AG09319 (cell line): ENCODE measurements around the gene MEAF6.
"Not testable (repeated sequence)": the region's sequence is repeated elsewhere in the genome, so short reads cannot be mapped to it uniquely, and the experiment has no call there.

Source experiments
- DNase-seq: peaks from one replicate; pipeline ENCODE4 v3.0.0-alpha.2; 2010; ENCODE audit warnings: low read depth; ENCODE audit errors: extremely low read depth
- CTCF ChIP-seq: IDR thresholded peaks from 2 replicates; pipeline ENCODE4 v1.5.1; 2011; ENCODE audit warnings: low read depth, mild to moderate bottlenecking, inconsistent platforms, low read length, moderate library complexity

MEAF6 gene

DNA sequence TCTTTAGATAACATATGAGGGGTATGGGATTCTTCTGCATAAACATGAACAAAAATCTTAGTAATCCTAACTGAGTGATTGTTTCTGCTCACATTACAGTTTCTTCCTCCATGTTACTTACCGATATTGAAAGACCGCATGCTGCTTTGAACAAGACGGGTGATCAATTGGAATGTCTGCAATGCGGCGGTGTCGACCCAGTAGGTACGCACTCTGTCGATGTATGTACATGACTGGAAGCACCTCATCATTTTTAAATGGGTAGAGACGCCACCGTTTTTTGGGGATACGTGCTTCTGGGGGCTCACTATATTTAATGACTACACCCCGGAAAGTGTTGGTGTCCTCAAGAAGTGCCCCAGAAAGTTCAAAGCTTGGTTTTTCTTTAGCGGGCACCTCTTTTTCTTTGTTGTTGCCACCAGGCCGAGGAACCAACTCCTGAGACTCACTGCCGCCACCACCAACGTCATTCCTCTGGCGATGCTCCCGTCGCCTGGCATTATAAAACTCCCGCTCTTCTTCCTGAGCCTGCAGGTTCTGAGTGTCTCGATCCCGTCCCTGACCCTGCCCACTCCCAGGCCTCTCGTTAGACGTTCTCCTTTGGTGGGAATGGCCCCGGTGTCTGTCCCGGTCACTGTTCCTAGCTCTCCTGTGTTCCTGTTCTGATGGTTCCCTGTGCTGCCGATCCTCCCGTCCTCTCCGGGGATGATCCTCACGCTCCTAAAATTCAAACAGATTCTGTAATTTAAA is 25.6 kb upstream of the MEAF6 start:
- TF ChIP-seq CTCF: no peak

DNA sequence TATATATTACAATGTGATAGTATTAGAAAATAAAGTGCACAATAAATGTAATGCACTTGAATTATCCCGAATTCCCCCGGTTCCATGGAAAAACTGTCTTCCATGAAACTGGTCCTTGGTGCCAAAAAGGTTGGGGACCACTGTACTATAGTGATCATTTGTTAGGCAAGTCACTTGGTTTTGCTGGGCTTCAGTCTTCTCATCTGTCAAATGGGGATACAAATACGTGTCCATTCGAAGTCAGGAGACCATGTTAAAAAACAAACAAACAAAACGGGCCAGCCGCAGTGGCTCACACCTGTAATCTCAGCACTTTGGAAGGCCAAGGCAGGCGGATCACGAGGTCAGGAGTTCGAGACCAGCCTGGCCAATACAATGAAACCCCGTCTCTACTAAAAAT is 24.6 kb upstream of the MEAF6 start:
- not testable (repeated sequence) for DNase-seq

More for the DNA sequence above, 25.6 kb upstream of the MEAF6 start:
- DNase-seq: no peak

DNA sequence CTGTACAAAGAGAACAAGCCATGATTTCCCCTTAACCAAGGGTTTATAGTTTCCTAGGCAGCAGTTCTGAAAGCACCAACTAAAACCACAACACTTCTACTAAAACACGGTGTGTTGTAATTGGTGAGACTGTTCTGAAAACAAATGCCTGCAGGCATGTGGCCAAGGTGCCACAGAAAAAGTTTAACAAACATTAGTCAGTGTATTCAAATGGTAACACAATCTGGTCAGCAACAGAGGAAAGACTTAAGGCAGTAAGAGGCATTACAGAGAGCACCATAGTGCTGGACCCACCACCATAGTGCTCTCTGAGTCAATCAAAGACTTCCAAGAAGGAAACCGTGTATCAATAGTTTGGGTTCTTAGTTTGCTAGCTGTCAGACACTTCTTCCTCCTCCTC is 22.8 kb upstream of the MEAF6 start:
- DNase-seq: no peak
- TF ChIP-seq CTCF: no peak

DNA sequence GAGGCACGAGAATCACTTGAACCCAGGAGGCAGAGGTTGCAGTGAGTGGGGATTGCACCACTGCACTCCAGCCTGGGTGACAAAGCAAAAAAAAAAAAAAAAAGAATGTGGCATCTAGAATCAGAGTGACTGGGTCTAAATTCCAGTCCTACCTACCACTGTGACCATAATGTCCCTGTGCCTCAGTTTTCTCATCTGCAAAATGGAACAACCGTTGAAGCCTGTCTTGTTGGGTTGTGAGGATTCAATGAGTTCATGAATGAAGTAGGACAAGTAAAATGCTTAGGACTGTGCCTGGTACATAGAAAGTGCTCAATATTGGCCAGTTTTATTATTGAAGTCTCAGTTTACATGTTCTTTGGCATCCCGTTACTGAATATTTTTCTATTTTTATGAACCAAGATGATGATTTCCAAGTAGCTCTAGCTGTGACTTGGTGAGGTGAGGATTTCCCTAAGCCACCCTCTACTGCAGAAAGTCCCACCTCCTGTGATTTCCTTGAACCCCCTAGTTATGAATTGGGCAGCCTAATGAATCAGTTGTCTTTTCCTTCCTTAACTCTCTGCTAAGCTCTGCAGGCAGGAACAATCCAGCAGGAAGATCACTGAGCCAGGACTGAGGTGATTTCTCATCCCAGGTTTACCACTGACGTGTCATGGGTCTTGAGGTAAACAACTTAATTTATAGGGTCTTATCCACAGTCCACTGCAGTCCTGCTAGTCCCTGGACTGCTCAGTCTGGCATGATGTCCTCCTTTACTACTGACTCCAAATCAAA is 18.9 kb upstream of the MEAF6 start:
- no peak for TF ChIP-seq CTCF
- DNase-seq: no peak

DNA sequence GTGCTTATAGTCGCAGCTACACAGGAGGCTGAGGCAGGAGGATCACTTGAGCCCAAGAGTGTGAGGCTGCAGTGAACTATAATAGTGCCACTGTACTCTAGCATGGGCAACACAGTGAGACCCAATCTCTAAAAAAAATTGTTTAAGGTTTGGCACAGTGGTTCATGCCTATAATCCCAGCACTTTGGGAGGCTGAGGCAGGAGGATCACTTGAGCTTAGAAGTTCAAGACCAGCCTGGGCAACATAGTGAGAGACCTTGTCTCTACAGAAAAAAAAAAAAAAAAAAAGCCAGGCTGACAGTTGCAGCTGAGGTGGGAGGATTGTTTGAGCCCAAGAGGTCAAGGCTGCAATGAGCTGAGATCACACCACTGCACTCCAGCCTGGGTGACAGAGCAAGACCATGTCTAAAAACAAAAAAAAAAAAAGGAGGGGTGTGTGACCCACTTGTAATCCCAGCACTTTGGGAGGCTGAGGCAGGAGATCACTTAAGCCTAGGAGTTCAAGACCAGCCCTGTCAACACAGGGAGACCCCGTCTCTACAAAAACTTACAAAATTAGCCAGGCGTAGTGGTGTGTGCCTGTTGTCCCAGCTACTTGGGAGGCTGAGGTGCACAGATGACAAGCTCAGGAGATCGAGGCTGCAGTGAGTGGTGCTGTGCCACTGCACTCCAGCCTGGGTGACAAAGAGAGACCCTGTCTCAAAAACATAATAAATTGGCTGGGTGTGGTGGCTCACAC is 18.0 kb upstream of the MEAF6 start:
- DNase-seq: not testable (repeated sequence)

GRCh38 chr1:37529888-37530287 is 15.3 kb upstream of the MEAF6 start:
- DNase-seq: not testable (repeated sequence)

DNA sequence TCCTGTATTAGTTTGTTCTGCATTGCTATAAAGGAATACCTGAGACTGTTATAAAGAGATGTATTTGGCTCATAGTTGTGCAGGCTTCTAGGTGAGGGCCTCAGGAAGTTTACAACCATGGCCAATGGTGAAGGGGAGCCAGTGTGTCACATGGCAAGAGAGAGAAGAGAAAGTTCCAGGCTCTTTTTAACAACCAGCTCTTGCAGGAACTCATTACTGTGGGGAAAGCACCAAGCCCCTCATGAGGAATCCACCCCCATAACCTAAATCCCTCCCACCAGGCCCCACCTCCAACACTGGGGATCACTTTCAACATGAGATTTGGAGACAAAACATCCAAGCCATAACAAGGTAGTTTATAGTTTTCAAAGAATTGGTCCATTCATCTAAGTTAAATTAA is 5.0 kb upstream of the MEAF6 start:
- TF ChIP-seq CTCF: no peak
- DNase-seq: no peak

- DNase-seq: not testable (repeated sequence)
These were observed 4.4 kb upstream of the MEAF6 start for GRCh38 chr1:37518929-37519328.

DNA sequence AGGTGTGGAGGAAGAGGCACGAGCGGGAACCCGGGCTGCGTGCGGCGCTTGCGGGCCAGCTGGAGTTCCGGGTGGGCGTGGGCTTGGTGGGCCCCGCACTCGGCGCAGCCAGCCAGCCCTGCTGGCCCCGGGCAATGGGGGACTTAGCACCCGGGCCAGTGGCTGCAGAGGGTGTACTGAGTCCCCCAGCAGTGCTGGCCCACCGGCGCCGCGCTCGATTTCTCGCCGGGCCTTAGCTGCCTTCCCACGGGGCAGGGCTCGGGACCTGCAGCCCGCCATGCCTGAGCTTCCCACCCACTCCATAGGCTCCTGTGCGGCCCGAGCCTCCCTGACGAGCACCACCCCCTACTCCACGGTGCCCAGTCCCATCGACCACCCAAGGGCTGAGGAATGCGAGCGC is 3.7 kb upstream of the MEAF6 start:
- DNase-seq: not testable (repeated sequence)

- no peak for TF ChIP-seq CTCF
These were observed 3.0 kb upstream of the MEAF6 start for GRCh38 chr1:37517569-37517968.

More at GRCh38 chr1:37517569-37517968, 3.0 kb upstream of the MEAF6 start:
- no peak for DNase-seq
